Neural cell (in vitro differentiated cells): ENCODE measurements around the gene SETD2.
"Not testable (repeated sequence)": the region's sequence is repeated elsewhere in the genome, so short reads cannot be mapped to it uniquely, and the experiment has no call there.

Experiments used
- MXI1 ChIP-seq: fragments of 450-650 bp; conservative IDR thresholded peaks from 2 replicates; pipeline ENCODE4 v1.6.1; 2014; ENCODE audit warnings: antibody characterized with exemption, mild to moderate bottlenecking; ENCODE audit not compliant: poor library complexity, severe bottlenecking
- TF ChIP-seq, protein P1 (sequence below): fragments of 450-650 bp; IDR thresholded peaks from 2 replicates; pipeline ENCODE4 v1.5.1; 2014; ENCODE audit warnings: antibody characterized with exemption, mild to moderate bottlenecking, moderate library complexity; ENCODE audit not compliant: poor library complexity, severe bottlenecking

- TF ChIP-seq, protein P1, sequence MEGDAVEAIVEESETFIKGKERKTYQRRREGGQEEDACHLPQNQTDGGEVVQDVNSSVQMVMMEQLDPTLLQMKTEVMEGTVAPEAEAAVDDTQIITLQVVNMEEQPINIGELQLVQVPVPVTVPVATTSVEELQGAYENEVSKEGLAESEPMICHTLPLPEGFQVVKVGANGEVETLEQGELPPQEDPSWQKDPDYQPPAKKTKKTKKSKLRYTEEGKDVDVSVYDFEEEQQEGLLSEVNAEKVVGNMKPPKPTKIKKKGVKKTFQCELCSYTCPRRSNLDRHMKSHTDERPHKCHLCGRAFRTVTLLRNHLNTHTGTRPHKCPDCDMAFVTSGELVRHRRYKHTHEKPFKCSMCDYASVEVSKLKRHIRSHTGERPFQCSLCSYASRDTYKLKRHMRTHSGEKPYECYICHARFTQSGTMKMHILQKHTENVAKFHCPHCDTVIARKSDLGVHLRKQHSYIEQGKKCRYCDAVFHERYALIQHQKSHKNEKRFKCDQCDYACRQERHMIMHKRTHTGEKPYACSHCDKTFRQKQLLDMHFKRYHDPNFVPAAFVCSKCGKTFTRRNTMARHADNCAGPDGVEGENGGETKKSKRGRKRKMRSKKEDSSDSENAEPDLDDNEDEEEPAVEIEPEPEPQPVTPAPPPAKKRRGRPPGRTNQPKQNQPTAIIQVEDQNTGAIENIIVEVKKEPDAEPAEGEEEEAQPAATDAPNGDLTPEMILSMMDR, result not testable (repeated sequence)
- TF ChIP-seq MXI1, result not testable (repeated sequence)
These were observed 137.5 kb downstream of the SETD2 start for GRCh38 chr3:47026432-47026831.
